Thyroid gland (tissue), 4 donors: Measurements from ENCODE around the gene ST6GALNAC3.

ENCODE experiments used
- CTCF ChIP-seq, 6 experiments: fragments of 200-600 bp in 3 of 6; fragments of 450-650 bp in 3 of 6; sonication (generic) in 3 of 6; IDR thresholded peaks; one replicate each; pipeline ENCODE4 v1.5.1; 2016 to 2019; ENCODE audit warnings: antibody characterized with exemption in 6 of 6, mild to moderate bottlenecking in 2 of 6, inconsistent platforms in 1 of 6, moderate library complexity in 1 of 6
- POLR2A ChIP-seq, 2 donors: fragments of 450-650 bp; IDR thresholded peaks; one replicate each; pipeline ENCODE4 v1.6.1; 2017; ENCODE audit warnings: antibody characterized with exemption in 2 of 2, mild to moderate bottlenecking in 2 of 2, moderate library complexity in 1 of 2

GRCh38 chr1:76314730-76315129 is 240.2 kb downstream of the ST6GALNAC3 start:
- TF ChIP-seq CTCF (IDR thresholded peaks at IDR 0.05) (no peak), POLR2A (IDR thresholded peaks at IDR 0.05) (no peak)
